HUES6 (cell line): ENCODE results near the gene TENT5A.

Experiments
- H3K27ac ChIP-seq: 2 replicates; pipeline ENCODE4 v1.7.0; 2013; ENCODE audit warnings: low read depth, mild to moderate bottlenecking, low read length, inconsistent platforms
- H3K27me3 ChIP-seq: 2 replicates; pipeline ENCODE4 v1.6.1; 2013; ENCODE audit warnings: low read length; ENCODE audit not compliant: control insufficient read depth, insufficient read depth
- H3K36me3 ChIP-seq: 2 replicates; pipeline ENCODE4 v1.6.1; 2013; ENCODE audit warnings: low read length; ENCODE audit not compliant: control insufficient read depth, insufficient read depth
- H3K4me1 ChIP-seq: 2 replicates; pipeline ENCODE4 v1.6.1; 2013; ENCODE audit warnings: low read length; ENCODE audit not compliant: control insufficient read depth, insufficient read depth
- H3K4me3 ChIP-seq: 2 replicates; pipeline ENCODE4 v1.5.1; 2013; ENCODE audit warnings: low read depth, low read length
- H3K9ac ChIP-seq: one replicate; pipeline ENCODE4 v1.6.1; 2013; ENCODE audit warnings: mild to moderate bottlenecking, low read length
- H3K9me3 ChIP-seq: 2 replicates; pipeline ENCODE4 v1.6.1; 2013; ENCODE audit warnings: low read depth, low read length; ENCODE audit not compliant: control insufficient read depth, insufficient read depth

Gene TENT5A

DNA sequence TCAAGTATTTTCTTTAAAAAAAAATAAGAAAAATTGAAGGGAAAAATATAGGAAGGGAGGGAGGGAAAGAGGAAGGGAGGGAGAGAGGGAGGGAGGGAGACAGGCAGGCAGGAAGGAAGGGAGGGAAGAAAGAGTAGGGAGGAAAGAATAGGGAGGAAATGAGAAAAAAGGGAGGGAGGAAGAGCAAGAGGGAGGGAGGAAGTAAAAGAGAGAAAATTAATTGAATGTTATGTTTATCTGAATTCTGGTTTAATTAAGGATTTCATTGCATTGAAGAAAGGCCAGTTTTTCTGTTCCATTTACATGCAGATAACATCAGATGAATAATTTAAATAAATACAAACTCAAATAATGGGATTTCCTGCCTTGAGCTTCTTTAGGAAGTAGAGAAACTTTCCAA lies 47.8 kb downstream of the TENT5A start:
- H3K4me1 ChIP-seq: peaks cover 12% of the 10 kb centered on the region
- no peak overlapping the region for H3K4me3 ChIP-seq
- H3K9ac ChIP-seq: no peak overlapping the region
- H3K36me3 ChIP-seq: no peaks in the 10 kb centered on the region
- no peak overlapping the region for H3K27ac ChIP-seq
- no peaks in the 10 kb centered on the region for H3K27me3 ChIP-seq
- H3K9me3 ChIP-seq: no peaks in the 10 kb centered on the region

DNA sequence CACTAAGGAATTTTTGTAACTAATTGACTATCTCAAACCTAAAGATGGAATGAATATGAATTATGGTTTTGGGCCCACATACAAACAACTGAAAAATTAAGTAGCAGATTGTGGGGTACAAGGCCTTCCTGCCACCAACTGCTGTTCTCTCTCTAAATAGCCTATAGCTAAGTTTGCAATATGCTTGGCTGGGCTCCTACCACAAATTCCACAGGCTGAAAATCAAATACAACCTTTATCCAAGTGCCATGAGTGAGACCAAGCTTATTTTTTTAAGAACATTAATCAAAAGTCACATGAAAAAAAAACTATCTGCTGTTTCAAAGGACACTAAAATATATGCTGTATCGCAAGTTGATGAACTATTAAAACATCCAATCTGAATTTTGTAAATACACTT lies 52.1 kb downstream of the TENT5A start:
- Histone ChIP-seq H3K36me3 (no peaks in the 10 kb centered on the region), H3K9me3 (no peaks in the 10 kb centered on the region), H3K4me1 (peaks cover 10% of the 10 kb centered on the region), H3K27ac (no peak overlapping the region), H3K9ac (no peak overlapping the region), H3K27me3 (no peaks in the 10 kb centered on the region), H3K4me3 (no peak overlapping the region)

DNA sequence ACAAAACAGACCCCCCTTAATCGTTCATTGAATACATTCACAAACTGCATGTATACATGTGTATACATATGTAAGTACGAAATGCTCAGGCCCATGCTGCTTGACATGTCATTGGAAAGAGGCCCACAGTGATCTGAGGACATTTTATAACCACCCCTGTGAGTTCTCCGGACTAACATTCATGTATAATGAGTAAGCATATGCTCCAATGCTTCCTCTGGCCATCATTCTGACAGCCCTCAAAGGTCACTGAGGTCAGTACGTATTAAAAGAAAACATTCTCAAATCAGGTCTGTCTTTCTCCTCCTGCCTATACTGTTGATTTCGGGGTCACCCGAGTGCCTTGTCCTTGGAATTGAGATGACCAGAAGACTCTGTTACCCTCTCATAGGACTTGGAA lies 54.9 kb downstream of the TENT5A start:
- no peaks in the 10 kb centered on the region for H3K27me3 ChIP-seq
- no peaks in the 10 kb centered on the region for H3K9me3 ChIP-seq
- H3K36me3 ChIP-seq: no peaks in the 10 kb centered on the region
- no peak overlapping the region for H3K4me3 ChIP-seq
- H3K27ac ChIP-seq: no peak overlapping the region
- H3K9ac ChIP-seq: no peak overlapping the region
- peaks cover 14% of the 10 kb centered on the region for H3K4me1 ChIP-seq

DNA sequence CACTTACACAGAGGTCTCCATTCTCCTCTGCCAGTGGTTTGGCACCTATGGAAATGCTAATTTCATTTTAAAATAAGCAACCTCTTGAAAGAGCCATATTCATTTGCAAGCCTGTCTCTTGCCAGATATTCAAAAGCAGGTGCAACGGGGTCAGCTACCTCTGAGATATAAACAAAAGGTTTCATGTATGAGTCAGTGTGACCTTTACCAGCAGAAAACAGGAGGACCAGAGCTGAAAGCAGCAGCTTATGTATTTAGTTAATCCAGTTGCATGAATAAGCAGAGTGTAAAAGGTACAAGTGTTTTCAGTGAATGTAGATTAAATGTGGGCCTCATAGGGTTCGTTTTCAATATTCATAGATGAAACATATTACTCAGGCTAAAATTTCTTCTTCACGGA lies 56.0 kb downstream of the TENT5A start:
- Histone ChIP-seq H3K27ac (no peak overlapping the region), H3K4me3 (no peak overlapping the region), H3K27me3 (no peaks in the 10 kb centered on the region), H3K9ac (no peak overlapping the region), H3K9me3 (no peaks in the 10 kb centered on the region), H3K4me1 (peaks cover 15% of the 10 kb centered on the region), H3K36me3 (no peaks in the 10 kb centered on the region)
